ENCODE measurements around the gene TMEM150B. TPM values are rescaled to one million over a fixed set of nuclear protein-coding genes. Genes with fewer than 3 reads are reported as not detected.

Gene TMEM150B
- polyA plus RNA-seq, 12 donors: 0.40 to 1.1 (median 0.71) TPM; not detected in 2

GRCh38 chr19:55279340-55279739 lies 45.8 kb downstream of the TMEM150B start:
- DNase-seq: no peak

GRCh38 chr19:55278391-55279135 lies 46.6 kb downstream of the TMEM150B start:
- DNase-seq: no peak

DNA sequence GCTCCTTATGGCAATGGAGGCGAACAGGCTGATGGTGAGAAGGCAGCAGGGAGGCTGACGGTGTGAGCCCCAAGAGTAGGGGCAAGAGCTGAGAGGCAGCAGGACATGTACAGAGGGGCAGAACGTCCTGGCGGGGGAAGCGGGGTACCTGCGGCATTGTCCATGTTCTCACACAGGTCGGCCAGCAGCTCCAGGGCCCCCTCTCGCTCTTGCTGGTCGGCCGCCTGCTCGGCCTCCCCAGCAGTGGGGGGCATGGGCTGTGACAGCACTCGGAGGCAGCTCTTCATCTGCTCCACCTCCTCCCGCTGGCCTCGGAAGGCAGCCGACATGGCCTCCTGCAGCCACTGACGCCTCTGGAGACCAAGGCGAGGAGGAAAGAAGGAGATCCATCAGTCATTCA lies 47.6 kb downstream of the TMEM150B start:
- DNase-seq: no peak

DNA sequence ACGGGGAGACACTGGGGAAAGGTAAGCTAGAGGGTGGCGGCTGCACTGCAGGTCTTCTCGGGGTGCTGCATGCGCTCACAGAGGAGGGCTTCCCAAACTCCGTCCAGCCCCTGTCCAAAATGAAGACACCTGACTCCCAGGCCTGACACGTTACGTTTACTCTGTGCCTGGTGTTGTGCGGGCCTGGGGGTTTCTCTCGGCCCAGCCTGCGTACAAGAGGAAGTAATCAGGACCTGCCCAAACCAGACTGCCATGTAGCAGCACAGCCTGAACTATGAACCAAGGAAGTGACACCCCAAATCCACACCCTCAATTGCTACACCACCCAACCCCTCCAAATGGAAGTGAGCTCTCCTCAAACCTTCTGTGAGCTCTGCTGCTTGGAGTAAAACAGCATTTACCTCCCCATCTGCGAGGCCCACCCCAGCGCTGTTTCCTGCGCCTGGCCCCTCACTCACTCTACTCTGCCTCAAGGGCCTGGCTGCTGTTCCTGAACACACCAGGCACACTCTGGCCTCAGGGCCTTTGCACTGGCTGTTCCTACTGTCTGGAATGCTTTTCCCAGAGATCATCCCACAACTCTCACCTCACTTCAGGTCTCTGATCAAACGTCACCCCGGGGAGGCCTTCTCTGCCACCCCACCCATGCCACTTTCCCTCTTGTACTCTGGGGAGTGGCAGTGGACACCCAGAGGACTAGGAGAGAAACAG lies 48.3 kb downstream of the TMEM150B start:
- no peak for DNase-seq

GRCh38 chr19:55275851-55276719 lies 49.1 kb downstream of the TMEM150B start:
- DNase-seq: no peak

GRCh38 chr19:55273978-55274707 lies 51.0 kb downstream of the TMEM150B start:
- DNase-seq: no peak

DNA sequence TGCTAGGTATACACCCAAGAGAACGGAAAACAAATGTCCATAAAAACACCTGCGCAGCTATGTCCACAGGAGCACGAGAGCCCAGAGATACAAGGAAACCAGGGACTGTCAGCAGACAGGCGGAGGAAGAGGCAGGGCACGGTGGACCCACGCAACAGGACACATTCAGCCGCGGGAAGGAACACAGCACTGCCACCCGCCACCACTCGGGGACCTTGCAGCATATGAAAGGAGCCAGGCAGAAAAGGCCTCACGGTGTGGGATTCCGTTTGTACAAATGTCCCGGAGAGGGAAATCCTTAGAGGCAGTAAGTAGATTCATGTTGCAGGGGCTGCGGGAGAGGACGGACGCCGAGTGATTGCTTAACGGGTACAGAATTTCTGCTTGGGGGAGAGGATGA lies 53.0 kb downstream of the TMEM150B start:
- no peak for DNase-seq

DNA sequence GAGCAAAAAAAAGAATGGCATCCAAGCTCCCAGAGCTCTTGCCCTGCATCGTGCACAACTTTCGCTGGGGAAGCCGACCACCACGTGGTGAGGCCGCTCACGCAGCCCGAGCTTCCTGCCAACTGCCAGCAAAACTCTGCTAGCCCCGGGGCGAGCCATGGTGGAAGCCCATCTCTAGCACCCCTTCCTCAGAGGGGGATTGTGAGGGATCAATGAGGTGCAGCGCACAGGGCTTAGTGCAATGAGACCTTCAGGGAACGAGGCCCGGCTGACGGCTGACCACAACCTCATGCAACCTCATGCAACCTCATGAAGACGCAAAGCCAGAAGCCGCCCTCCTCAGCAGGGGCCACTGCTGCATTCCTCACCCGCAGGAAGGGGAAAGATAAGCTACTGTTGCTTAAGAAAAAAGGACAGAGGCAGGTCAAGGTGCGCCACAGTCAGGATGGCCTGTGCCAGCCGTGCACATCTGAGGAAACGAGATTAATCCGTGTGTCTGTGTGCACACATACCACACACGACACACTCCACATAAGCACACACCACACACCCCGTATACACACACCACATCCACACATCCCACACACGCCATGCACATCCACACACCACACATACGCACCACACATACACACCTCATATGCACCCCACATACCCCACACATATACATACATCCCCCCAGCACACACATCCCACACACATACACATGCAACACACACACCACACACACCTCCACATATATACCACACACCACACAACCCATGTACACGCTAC lies 54.8 kb downstream of the TMEM150B start:
- no peak for DNase-seq

- DNase-seq: no peak
These were observed 55.8 kb downstream of the TMEM150B start for GRCh38 chr19:55269299-55269698.

- no peak for DNase-seq
These were observed 58.3 kb downstream of the TMEM150B start for GRCh38 chr19:55266840-55267239.

GRCh38 chr19:55266404-55266803 lies 58.7 kb downstream of the TMEM150B start:
- no peak for DNase-seq

- no peak for DNase-seq
These were observed 59.3 kb downstream of the TMEM150B start for GRCh38 chr19:55265723-55266386.

- DNase-seq: no peak
These were observed 60.0 kb downstream of the TMEM150B start for GRCh38 chr19:55265173-55265572.

DNA sequence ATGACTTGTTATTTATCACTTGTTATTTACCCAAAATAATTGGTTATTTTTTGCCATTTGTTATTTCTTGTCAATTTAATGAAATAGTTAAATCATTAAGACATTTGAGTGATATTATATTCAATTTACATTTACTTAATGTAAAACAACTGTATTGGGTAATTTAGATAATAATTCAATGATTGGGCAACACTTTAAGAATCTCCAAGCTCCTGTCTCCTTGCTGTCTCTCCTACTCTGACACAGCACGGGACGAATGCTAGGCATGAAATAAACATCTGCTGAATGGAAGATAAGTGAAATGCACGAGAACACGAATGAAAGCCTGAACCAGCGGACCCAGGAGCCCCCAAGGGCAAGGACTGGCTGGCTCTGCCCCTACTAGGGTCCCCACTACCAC lies 60.6 kb downstream of the TMEM150B start:
- no peak for DNase-seq

Other genes with a start within 250 kb of the TMEM150B start
- 10 to 100 TPM in 3 of 12 donors, 1 to 10 TPM in 8, not detected in 1; 1.5 to 26.7 (median 4.4) TPM for gene EPS8L1, start 249.5 kb downstream of the TMEM150B start, polyA plus RNA-seq (ENCODE audit: insufficient read length in 12 of 12)
- gene PPP1R12C, start 207.7 kb downstream of the TMEM150B start, polyA plus RNA-seq (ENCODE audit: insufficient read length in 12 of 12): 100 to 1,000 TPM in 1 of 12 donors, 10 to 100 TPM in 10, not detected in 1; 47.8 to 125 (median 69.4) TPM
- gene TNNT1, start 176.1 kb downstream of the TMEM150B start, polyA plus RNA-seq (ENCODE audit: insufficient read length in 12 of 12): 100 to 1,000 TPM in 11 of 12 donors, not detected in 1; 436 to 957 (median 725) TPM
- gene TNNI3, start 167.6 kb downstream of the TMEM150B start, polyA plus RNA-seq (ENCODE audit: insufficient read length in 12 of 12): 1 to 10 TPM in 10 of 12 donors, not detected in 2; 1.5 to 3.8 (median 2.3) TPM
- 1 to 10 TPM in 3 of 12 donors, under 1 TPM in 7, not detected in 2; 0.45 to 1.7 (median 0.66) TPM for gene DNAAF3, start 158.7 kb downstream of the TMEM150B start, polyA plus RNA-seq (ENCODE audit: insufficient read length in 12 of 12)
- 1 to 10 TPM in 1 of 12 donors, under 1 TPM in 4, not detected in 7; 0.08 to 4.0 (median 0.29) TPM for gene SYT5, start 145.1 kb downstream of the TMEM150B start, polyA plus RNA-seq (ENCODE audit: insufficient read length in 12 of 12)
- gene PTPRH, start 115.8 kb downstream of the TMEM150B start, polyA plus RNA-seq (ENCODE audit: insufficient read length in 12 of 12): 1 to 10 TPM in 1 of 12 donors, under 1 TPM in 9, not detected in 2; 0.05 to 4.1 (median 0.22) TPM
- 1 to 10 TPM in 11 of 12 donors, not detected in 1; 1.3 to 8.3 (median 2.6) TPM for gene TMEM86B, start 96.6 kb downstream of the TMEM150B start, polyA plus RNA-seq (ENCODE audit: insufficient read length in 12 of 12)
- 10 to 100 TPM in 11 of 12 donors, not detected in 1; 21.5 to 45.8 (median 26.3) TPM for gene PPP6R1, start 66.3 kb downstream of the TMEM150B start, polyA plus RNA-seq (ENCODE audit: insufficient read length in 12 of 12)
- 10 to 100 TPM in 11 of 12 donors, not detected in 1; 13.9 to 50.2 (median 19.1) TPM for gene HSPBP1, start 45.2 kb downstream of the TMEM150B start, polyA plus RNA-seq (ENCODE audit: insufficient read length in 12 of 12)
- 10 to 100 TPM in 2 of 12 donors, 1 to 10 TPM in 9, not detected in 1; 5.9 to 24.6 (median 6.9) TPM for gene BRSK1, start 41.3 kb downstream of the TMEM150B start, polyA plus RNA-seq (ENCODE audit: insufficient read length in 12 of 12)
- gene KMT5C, start 14.5 kb upstream of the TMEM150B start, polyA plus RNA-seq (ENCODE audit: insufficient read length in 12 of 12): 10 to 100 TPM in 11 of 12 donors, not detected in 1; 11.9 to 59.4 (median 19.7) TPM
- gene COX6B2, start 29.4 kb upstream of the TMEM150B start, polyA plus RNA-seq (ENCODE audit: insufficient read length in 12 of 12): 10 to 100 TPM in 1 of 12 donors, 1 to 10 TPM in 1, under 1 TPM in 4, not detected in 6; 0.07 to 18.3 (median 0.50) TPM
- gene GARIN5B, start 37.9 kb upstream of the TMEM150B start, polyA plus RNA-seq (ENCODE audit: insufficient read length in 12 of 12): under 1 TPM in 1 of 12 donors, not detected in 11; 0.07 TPM
- gene IL11, start 45.1 kb upstream of the TMEM150B start, polyA plus RNA-seq (ENCODE audit: insufficient read length in 12 of 12): under 1 TPM in 10 of 12 donors, not detected in 2; 0.14 to 0.53 (median 0.30) TPM
- gene TMEM190, start 51.5 kb upstream of the TMEM150B start, polyA plus RNA-seq (ENCODE audit: insufficient read length in 12 of 12): under 1 TPM in 1 of 12 donors, not detected in 11; 0.58 TPM
- under 1 TPM in 3 of 12 donors, not detected in 9; 0.22 to 0.55 (median 0.35) TPM for gene TMEM238, start 59.0 kb upstream of the TMEM150B start, polyA plus RNA-seq (ENCODE audit: insufficient read length in 12 of 12)
- gene RPL28, start 60.6 kb upstream of the TMEM150B start, polyA plus RNA-seq (ENCODE audit: insufficient read length in 12 of 12): 1,000 to 10,000 TPM in 10 of 12 donors, 100 to 1,000 TPM in 1, not detected in 1; 796 to 2,808 (median 1,427) TPM
- gene UBE2S, start 82.4 kb upstream of the TMEM150B start, polyA plus RNA-seq (ENCODE audit: insufficient read length in 12 of 12): 100 to 1,000 TPM in 1 of 12 donors, 10 to 100 TPM in 10, not detected in 1; 19.2 to 108 (median 30.4) TPM
- 1 to 10 TPM in 1 of 12 donors, under 1 TPM in 9, not detected in 2; 0.07 to 1.1 (median 0.17) TPM for gene SHISA7, start 118.0 kb upstream of the TMEM150B start, polyA plus RNA-seq (ENCODE audit: insufficient read length in 12 of 12)
- 10 to 100 TPM in 11 of 12 donors, not detected in 1; 24.3 to 68.0 (median 27.9) TPM for gene ISOC2, start 136.3 kb upstream of the TMEM150B start, polyA plus RNA-seq (ENCODE audit: insufficient read length in 12 of 12)
- gene C19orf85, start 139.4 kb upstream of the TMEM150B start, polyA plus RNA-seq (ENCODE audit: insufficient read length in 12 of 12): not detected
- gene ZNF628, start 151.3 kb upstream of the TMEM150B start, polyA plus RNA-seq (ENCODE audit: insufficient read length in 12 of 12): 10 to 100 TPM in 1 of 12 donors, 1 to 10 TPM in 10, not detected in 1; 1.5 to 11.6 (median 2.4) TPM
- 100 to 1,000 TPM in 1 of 12 donors, 10 to 100 TPM in 11; 15.8 to 381 (median 24.4) TPM for gene NAT14, start 159.8 kb upstream of the TMEM150B start, polyA plus RNA-seq (ENCODE audit: insufficient read length in 12 of 12)
- 10 to 100 TPM in 11 of 12 donors, not detected in 1; 12.2 to 37.5 (median 19.3) TPM for gene SSC5D, start 163.1 kb upstream of the TMEM150B start, polyA plus RNA-seq (ENCODE audit: insufficient read length in 12 of 12)
- gene SBK2, start 211.8 kb upstream of the TMEM150B start, polyA plus RNA-seq (ENCODE audit: insufficient read length in 12 of 12): 10 to 100 TPM in 1 of 12 donors, 1 to 10 TPM in 10, not detected in 1; 1.1 to 18.7 (median 3.2) TPM
- gene SBK3, start 220.2 kb upstream of the TMEM150B start, polyA plus RNA-seq (ENCODE audit: insufficient read length in 12 of 12): under 1 TPM in 3 of 12 donors, not detected in 9; 0.12 to 0.46 (median 0.18) TPM